Omental fat pad (tissue), 4 donors: ENCODE results near the gene KCNT1. TPM values are rescaled to one million over a fixed set of nuclear protein-coding genes. Genes with fewer than 3 reads are reported as not detected.

Experiments
- ATAC-seq: fragments of 150-250 bp; one replicate; pipeline ENCODE4 v1.9.1; 2016; ENCODE audit warnings: mild to moderate bottlenecking, moderate library complexity; ENCODE audit not compliant: low FRiP score
- DNase-seq: peaks from one replicate; pipeline ENCODE4 v3.0.0-alpha.2; 2019; ENCODE audit warnings: low spot score
- total RNA-seq, 4 donors: library from RNA; depleted of rRNA; stranded (reverse); fragments of >200 nt; gene quantifications; one replicate each; pipeline ENCODE4 v1.1.0, GENCODE V29; 2016
- TF ChIP-seq, protein P1 (sequence below), 3 donors: fragments of 450-650 bp; IDR thresholded peaks; one replicate each; pipeline ENCODE4 v1.5.1; 2016 to 2017; ENCODE audit warnings: antibody characterized with exemption in 3 of 3, mild to moderate bottlenecking in 3 of 3, moderate library complexity in 2 of 3

KCNT1 gene
- total RNA-seq, 4 donors from 2014 or later = 0.24 to 0.95 TPM; not detected in 2

DNA sequence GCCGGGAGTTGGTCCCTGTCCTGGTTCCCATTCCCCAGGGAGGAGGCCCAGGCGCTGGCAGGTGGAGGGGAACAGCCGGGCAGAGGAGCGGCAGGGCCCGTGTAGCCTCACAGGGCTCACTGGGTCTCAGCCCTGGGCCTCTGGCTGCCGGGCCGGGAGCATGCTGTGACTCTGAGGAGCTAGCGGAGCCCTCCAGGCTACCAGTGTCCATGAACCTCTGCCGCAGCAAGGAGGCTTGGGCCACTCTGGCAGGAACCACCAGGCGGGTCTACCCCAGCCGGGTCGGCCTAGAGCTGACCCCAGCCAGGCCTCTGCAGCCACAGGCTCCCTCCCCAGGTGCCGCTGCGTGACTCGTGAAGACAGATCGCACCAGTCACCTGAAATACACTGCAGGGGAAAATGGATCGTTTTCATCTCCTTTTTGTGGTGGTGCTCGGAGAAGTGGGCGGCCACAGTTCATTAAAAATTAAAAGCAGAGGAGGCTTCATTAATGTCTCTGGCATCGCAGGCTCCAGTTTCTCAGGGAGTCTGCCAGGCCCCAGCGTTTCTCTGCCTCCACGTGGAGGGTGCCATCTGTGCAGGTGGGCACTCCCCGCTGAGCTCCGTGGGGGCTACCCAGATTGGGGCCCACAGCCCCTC lies 43.8 kb downstream of the KCNT1 start:
- TF ChIP-seq, protein P1, sequence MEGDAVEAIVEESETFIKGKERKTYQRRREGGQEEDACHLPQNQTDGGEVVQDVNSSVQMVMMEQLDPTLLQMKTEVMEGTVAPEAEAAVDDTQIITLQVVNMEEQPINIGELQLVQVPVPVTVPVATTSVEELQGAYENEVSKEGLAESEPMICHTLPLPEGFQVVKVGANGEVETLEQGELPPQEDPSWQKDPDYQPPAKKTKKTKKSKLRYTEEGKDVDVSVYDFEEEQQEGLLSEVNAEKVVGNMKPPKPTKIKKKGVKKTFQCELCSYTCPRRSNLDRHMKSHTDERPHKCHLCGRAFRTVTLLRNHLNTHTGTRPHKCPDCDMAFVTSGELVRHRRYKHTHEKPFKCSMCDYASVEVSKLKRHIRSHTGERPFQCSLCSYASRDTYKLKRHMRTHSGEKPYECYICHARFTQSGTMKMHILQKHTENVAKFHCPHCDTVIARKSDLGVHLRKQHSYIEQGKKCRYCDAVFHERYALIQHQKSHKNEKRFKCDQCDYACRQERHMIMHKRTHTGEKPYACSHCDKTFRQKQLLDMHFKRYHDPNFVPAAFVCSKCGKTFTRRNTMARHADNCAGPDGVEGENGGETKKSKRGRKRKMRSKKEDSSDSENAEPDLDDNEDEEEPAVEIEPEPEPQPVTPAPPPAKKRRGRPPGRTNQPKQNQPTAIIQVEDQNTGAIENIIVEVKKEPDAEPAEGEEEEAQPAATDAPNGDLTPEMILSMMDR (IDR thresholded peaks at IDR 0.05) = no peak
- DNase-seq (no peak), ATAC-seq (no peak)

DNA sequence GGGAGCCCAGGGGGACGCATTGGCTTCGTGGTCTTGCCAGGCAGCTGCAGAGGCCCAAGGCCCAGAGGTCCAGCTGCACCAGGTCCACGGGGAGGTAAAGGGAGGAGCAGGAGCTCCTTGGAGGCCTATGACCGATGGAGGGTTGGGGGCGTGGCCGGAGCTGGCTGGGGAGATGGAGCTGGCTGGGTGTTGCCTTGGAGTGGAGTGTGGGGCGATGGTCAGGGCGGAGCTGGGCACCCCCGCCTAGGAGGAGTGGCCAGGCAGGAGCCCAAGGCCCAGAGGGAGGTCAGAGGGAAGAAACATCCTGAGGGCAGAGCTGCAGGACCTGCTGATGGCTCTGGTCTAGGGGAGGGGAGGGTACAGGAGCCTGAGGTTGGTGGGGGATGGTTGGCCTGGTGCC lies 44.6 kb downstream of the KCNT1 start:
- DNase-seq (no peak), ATAC-seq (no peak)
- TF ChIP-seq, protein P1 (IDR thresholded peaks at IDR 0.05) = no peak

DNA sequence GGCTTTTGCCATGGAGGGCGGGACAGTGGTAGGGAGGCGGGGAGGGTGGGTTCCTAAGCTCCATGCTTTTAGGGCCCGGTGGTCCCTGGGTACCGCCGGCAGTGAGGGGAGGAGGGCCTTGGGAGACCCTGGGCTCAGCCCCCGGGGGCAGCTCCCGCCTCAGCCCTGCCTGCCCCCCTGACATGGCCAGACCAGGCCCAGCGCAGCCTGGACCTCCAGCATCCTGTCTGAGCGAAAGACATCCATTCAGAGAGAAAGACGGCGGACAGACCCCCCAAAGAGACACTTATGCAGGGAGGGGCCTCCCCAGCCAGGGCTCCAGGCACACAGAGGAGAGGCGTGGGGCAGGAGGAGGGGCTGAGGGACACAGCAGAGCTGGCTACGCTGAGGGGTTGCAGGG lies 45.3 kb downstream of the KCNT1 start:
- TF ChIP-seq, protein P1 (IDR thresholded peaks at IDR 0.05) = no peak
- DNase-seq (no peak), ATAC-seq (no peak)

DNA sequence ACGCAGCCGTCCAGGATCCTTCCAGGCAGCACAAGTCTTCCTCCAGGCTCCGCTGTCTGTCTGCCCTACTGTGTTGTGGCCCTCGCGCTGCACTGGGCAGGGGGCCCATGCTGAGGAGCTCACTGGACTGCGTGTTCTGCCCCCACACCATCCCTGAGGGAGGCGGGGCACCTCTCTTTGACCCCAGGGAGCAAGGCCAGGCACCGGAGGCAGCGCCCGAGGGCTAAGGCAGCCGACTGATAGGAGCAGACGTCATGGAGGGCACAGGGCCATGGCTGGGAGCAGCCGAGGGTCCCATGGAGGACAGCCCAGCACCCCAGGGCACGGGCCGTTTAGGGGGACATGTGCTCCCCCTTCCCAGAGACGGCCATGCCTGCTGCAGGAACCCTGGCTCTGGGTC lies 46.7 kb downstream of the KCNT1 start:
- no peak for DNase-seq
- ATAC-seq = no peak
- TF ChIP-seq, protein P1 (IDR thresholded peaks at IDR 0.05) = no peak

DNA sequence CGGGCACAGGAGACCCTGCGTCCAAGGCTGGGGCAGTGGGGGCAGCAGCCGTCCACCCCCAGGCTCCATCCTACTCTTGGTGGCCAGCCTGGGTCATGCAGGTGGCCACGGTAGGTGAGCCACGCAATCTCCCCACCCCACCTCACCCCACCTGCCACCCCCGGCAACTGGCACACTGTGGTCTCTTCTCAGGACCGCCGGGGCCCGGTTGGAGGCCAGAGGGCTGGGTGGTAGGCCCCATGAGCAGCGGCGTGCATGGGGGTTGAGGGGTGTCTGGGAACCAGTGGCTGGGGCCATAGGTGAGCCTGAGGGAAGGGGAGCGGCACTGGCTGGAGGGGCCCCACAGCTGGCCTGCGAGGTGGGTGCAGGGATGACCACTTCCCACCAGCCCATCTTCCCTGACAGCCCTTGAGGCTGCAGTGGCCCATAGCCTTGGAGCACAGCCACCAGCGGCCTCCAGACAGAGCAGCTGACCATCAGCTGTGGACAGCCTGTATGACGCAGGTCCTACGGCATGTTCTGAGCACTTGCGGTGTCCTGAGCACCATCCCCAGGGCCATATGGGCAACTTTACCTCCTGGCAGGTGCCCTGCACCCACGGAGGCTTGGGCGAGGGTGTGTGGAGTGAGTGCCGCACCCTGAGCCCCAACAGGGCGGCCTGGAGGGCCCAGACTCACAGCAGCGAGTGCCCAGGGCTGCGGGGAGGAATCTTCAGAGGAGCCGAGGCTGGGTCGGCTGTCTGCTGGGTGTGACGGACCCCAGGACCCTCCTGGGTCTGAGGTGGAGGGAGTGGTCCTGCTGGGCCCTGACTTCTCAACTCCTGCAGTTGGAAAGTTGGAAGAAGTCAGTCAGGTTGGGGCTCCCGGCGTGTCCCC lies 47.4 kb downstream of the KCNT1 start:
- TF ChIP-seq, protein P1 (IDR thresholded peaks at IDR 0.05) = no peak
- no peak for ATAC-seq
- no peak for DNase-seq

DNA sequence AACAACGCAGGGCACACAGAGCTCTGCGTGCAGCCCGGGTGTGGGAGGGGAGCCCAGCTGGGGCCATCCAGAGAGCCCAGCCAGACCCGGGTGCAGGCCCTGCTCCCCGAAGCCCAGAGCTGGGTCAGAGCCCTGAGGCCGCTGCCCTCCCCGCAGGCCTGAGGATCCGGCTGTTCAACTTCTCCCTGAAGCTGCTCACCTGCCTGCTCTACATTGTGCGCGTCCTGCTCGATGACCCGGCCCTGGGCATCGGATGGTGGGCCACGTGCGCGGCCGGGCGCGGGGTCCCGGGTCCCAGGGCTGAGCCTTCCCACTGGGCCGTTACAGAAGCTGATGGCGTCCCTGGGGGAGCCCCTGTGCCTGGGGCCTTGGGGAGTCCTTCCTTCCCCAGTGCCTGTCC lies 48.8 kb downstream of the KCNT1 start:
- DNase-seq (no peak), ATAC-seq (no peak)
- TF ChIP-seq, protein P1 (IDR thresholded peaks at IDR 0.05) = no peak
